Thoracic aorta (tissue), 2 donors: ENCODE data around the gene MAP3K2. TPM values are rescaled to one million over a fixed set of nuclear protein-coding genes. Genes with fewer than 3 reads are reported as not detected.

Experiments used
- ATAC-seq: fragments of 150-250 bp; one replicate; pipeline ENCODE4 v1.8.0; 2017; ENCODE audit warnings: low read depth; ENCODE audit not compliant: insufficient number of reproducible peaks, low FRiP score
- DNase-seq: peaks from one replicate; pipeline ENCODE4 v3.0.0-alpha.2; 2020; ENCODE audit warnings: low spot score
- H3K27ac ChIP-seq, 2 donors: fragments of 200-600 bp; sonication (generic); 1 replicate in 1 of 2; 2 replicates in 1 of 2; pipeline ENCODE4 v1.5.1; 2016; ENCODE audit warnings: mild to moderate bottlenecking in 2 of 2, moderate library complexity in 2 of 2
- H3K27me3 ChIP-seq: fragments of 200-600 bp; sonication (generic); replicated peaks from 2 replicates; pipeline ENCODE4 v1.6.0; 2016; ENCODE audit warnings: mild to moderate bottlenecking; ENCODE audit not compliant: insufficient read depth
- H3K36me3 ChIP-seq: fragments of 200-600 bp; sonication (generic); one replicate; pipeline ENCODE4 v1.5.1; 2016
- H3K4me1 ChIP-seq, 2 donors: fragments of 200-600 bp; sonication (generic); 1 replicate in 1 of 2; 2 replicates in 1 of 2; pipeline versions ENCODE4 v1.5.1 to v1.6.0; 2016; ENCODE audit warnings: low read depth in 2 of 2, mild to moderate bottlenecking in 1 of 2; ENCODE audit not compliant: control insufficient read depth in 1 of 2
- H3K4me3 ChIP-seq: fragments of 200-600 bp; sonication (generic); 2 replicates; pipeline ENCODE4 v1.5.1; 2016; ENCODE audit warnings: mild to moderate bottlenecking
- H3K9me3 ChIP-seq: fragments of 200-600 bp; sonication (generic); 2 replicates; pipeline ENCODE4 v1.5.1; 2016
- total RNA-seq, 2 donors: library from RNA; depleted of rRNA; stranded (reverse); fragments of >200 nt; gene quantifications; one replicate each; pipeline versions ENCODE4 v1.1.0 to v1.2.3, GENCODE V29; 2016
- TF ChIP-seq, protein P1 (sequence below): fragments of 200-600 bp; sonication (generic); IDR thresholded peaks from one replicate; pipeline ENCODE4 v1.5.1; 2019; ENCODE audit warnings: antibody characterized with exemption

MAP3K2 gene
- total RNA-seq, 2 donors from 2014 or later = 67.9 to 107 TPM

DNA sequence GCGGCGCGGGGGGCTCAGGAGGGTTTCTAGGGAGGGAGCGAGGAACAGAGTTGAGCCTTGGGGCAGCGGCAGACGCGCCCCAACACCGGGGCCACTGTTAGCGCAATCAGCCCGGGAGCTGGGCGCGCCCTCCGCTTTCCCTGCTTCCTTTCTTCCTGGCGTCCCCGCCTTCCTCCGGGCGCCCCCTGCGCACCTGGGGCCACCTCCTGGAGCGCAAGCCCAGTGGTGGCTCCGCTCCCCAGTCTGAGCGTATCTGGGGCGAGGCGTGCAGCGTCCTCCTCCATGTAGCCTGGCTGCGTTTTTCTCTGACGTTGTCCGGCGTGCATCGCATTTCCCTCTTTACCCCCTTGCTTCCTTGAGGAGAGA is 35.7 kb upstream of the MAP3K2 start:
- Histone ChIP-seq H3K27ac (no peak overlapping the region), H3K4me1 (peaks cover 4 to 26% of the 10 kb centered on the region in 2 donors), H3K36me3 (no peaks in the 10 kb centered on the region), H3K27me3 (peaks cover 5% of the 10 kb centered on the region), H3K4me3 (peak overlapping the region; percentile 54), H3K9me3 (no peaks in the 10 kb centered on the region)
- no peak for DNase-seq
- ATAC-seq = no peak
- TF ChIP-seq, protein P1, sequence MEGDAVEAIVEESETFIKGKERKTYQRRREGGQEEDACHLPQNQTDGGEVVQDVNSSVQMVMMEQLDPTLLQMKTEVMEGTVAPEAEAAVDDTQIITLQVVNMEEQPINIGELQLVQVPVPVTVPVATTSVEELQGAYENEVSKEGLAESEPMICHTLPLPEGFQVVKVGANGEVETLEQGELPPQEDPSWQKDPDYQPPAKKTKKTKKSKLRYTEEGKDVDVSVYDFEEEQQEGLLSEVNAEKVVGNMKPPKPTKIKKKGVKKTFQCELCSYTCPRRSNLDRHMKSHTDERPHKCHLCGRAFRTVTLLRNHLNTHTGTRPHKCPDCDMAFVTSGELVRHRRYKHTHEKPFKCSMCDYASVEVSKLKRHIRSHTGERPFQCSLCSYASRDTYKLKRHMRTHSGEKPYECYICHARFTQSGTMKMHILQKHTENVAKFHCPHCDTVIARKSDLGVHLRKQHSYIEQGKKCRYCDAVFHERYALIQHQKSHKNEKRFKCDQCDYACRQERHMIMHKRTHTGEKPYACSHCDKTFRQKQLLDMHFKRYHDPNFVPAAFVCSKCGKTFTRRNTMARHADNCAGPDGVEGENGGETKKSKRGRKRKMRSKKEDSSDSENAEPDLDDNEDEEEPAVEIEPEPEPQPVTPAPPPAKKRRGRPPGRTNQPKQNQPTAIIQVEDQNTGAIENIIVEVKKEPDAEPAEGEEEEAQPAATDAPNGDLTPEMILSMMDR = no peak

DNA sequence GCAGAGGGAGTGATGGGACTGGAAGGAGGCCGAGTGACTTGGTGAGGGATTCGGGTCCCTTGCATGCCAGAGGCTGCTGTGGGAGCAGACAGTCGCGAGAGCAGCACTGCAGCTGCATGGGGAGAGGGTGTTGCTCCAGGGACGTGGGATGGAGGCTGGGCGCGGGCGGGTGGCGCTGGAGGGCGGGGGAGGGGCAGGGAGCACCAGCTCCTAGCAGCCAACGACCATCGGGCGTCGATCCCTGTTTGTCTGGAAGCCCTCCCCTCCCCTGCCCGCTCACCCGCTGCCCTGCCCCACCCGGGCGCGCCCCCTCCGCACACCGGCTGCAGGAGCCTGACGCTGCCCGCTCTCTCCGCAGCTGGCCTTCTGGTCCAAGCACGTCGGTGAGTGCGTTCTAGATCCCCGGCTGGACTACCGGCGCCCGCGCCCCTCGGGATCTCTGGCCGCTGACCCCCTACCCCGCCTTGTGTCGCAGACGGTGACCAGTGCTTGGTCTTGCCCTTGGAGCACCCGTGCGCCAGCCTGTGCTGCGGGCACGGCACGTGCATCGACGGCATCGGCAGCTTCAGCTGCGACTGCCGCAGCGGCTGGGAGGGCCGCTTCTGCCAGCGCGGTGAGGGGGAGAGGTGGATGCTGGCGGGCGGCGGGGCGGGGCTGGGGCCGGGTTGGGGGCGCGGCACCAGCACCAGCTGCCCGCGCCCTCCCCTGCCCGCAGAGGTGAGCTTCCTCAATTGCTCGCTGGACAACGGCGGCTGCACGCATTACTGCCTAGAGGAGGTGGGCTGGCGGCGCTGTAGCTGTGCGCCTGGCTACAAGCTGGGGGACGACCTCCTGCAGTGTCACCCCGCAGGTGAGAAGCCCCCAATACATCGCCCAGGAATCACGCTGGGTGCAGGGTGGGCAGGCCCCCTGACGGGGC is 35.0 kb upstream of the MAP3K2 start:
- ATAC-seq (no peak), DNase-seq (no peak)
- peaks cover 4 to 26% of the 10 kb centered on the region in 2 donors for H3K4me1 ChIP-seq
- H3K4me3 ChIP-seq = peak overlapping the region; percentile 54
- H3K27me3 ChIP-seq = peaks cover 5% of the 10 kb centered on the region
- TF ChIP-seq, protein P1 = no peak
- H3K27ac ChIP-seq = no peak overlapping the region
- H3K36me3 ChIP-seq = no peaks in the 10 kb centered on the region
- H3K9me3 ChIP-seq = no peaks in the 10 kb centered on the region

DNA sequence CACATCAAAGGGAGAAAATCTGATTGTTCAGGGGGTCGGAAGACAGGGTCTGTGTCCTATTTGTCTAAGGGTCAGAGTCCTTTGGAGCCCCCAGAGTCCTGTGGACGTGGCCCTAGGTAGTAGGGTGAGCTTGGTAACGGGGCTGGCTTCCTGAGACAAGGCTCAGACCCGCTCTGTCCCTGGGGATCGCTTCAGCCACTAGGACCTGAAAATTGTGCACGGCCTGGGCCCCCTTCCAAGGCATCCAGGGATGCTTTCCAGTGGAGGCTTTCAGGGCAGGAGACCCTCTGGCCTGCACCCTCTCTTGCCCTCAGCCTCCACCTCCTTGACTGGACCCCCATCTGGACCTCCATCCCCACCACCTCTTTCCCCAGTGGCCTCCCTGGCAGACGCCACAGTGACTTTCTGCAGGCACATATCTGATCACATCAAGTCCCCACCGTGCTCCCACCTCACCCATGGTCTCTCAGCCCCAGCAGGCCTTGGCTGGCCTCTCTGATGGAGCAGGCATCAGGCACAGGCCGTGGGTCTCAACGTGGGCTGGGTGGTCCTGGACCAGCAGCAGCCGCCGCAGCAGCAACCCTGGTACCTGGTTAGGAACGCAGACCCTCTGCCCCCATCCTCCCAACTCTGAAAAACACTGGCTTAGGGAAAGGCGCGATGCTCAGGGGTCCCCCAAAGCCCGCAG is 34.2 kb upstream of the MAP3K2 start:
- Histone ChIP-seq H3K27me3 (peaks cover 5% of the 10 kb centered on the region), H3K4me3 (no peak overlapping the region), H3K4me1 (peaks cover 4 to 26% of the 10 kb centered on the region in 2 donors), H3K27ac (no peak overlapping the region), H3K36me3 (no peaks in the 10 kb centered on the region), H3K9me3 (no peaks in the 10 kb centered on the region)
- TF ChIP-seq, protein P1 = no peak
- DNase-seq (no peak), ATAC-seq (no peak)

DNA sequence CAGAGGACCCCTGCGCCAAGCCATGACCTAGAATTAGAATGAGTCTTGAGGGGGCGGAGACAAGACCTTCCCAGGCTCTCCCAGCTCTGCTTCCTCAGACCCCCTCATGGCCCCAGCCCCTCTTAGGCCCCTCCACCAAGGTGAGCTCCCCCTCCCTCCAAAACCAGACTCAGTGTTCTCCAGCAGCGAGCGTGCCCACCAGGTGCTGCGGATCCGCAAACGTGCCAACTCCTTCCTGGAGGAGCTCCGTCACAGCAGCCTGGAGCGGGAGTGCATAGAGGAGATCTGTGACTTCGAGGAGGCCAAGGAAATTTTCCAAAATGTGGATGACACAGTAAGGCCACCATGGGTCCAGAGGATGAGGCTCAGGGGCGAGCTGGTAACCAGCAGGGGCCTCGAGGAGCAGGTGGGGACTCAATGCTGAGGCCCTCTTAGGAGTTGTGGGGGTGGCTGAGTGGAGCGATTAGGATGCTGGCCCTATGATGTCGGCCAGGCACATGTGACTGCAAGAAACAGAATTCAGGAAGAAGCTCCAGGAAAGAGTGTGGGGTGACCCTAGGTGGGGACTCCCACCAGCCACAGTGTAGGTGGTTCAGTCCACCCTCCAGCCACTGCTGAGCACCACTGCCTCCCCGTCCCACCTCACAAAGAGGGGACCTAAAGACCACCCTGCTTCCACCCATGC is 33.5 kb upstream of the MAP3K2 start:
- Histone ChIP-seq H3K9me3 (no peaks in the 10 kb centered on the region), H3K4me3 (no peak overlapping the region), H3K27me3 (peaks cover 5% of the 10 kb centered on the region), H3K27ac (no peak overlapping the region), H3K4me1 (peaks cover 8 to 29% of the 10 kb centered on the region in 2 donors), H3K36me3 (no peaks in the 10 kb centered on the region)
- TF ChIP-seq, protein P1 = no peak
- DNase-seq = no peak
- ATAC-seq = no peak
